Activated CD8-positive, alpha-beta T cell treated with anti-CD3 and anti-CD28 coated beads, Interleukin-2, amount 10 ng/mL, durations not matched to agents 7 days and 5 days (primary cell): ENCODE results near the gene RORC. TPM values are rescaled to one million over a fixed set of nuclear protein-coding genes. Genes with fewer than 3 reads are reported as not detected.
"Not testable (repeated sequence)": the region's sequence is repeated elsewhere in the genome, so short reads cannot be mapped to it uniquely, and the experiment has no call there.

Source experiments
- ATAC-seq: fragments of 150-1000 bp; cut with Tn5 transposase; one replicate; pipeline ENCODE4 v1.10.0; 2021; ENCODE audit warnings: moderate library complexity
- CTCF ChIA-PET: fragments of 350-600 bp; sonication (Branson Sonifier 250); formaldehyde crosslinking; loops from one replicate; lab custom pipeline; 2021; ENCODE audit warnings: antibody characterized with exemption; lab: Charles Lee
- POLR2A ChIA-PET: fragments of 350-600 bp; sonication (Branson Sonifier 250); formaldehyde crosslinking; loops from one replicate; lab custom pipeline; 2021; ENCODE audit warnings: antibody characterized with exemption; lab: Charles Lee
- DNase-seq: peaks from one replicate; pipeline ENCODE4 v3.0.0-alpha.2; 2020
- H3K27ac Mint-ChIP-seq: one replicate; pipeline ENCODE4 v1.8.0; 2021; ENCODE audit warnings: mild to moderate bottlenecking, mixed read lengths
- H3K27me3 Mint-ChIP-seq: one replicate; pipeline ENCODE4 v1.8.0; 2021; ENCODE audit warnings: low read depth, mixed read lengths
- H3K36me3 Mint-ChIP-seq: one replicate; pipeline ENCODE4 v1.8.0; 2021; ENCODE audit warnings: low read depth, mixed read lengths
- H3K4me1 Mint-ChIP-seq: one replicate; pipeline ENCODE4 v1.8.0; 2021; ENCODE audit warnings: low read depth, mixed read lengths
- H3K4me3 Mint-ChIP-seq: one replicate; pipeline ENCODE4 v1.8.0; 2021; ENCODE audit warnings: mild to moderate bottlenecking, mixed read lengths
- H3K9me3 Mint-ChIP-seq: one replicate; pipeline ENCODE4 v1.8.0; 2022; ENCODE audit warnings: mixed read lengths; ENCODE audit not compliant: insufficient read depth
- total RNA-seq, 2 experiments: library from RNA; stranded (reverse); gene quantifications; one replicate each; pipeline ENCODE4 v1.2.3, GENCODE V29; 2021

The RORC gene
- total RNA-seq, 2 experiments from 2014 or later, result 2.4 to 2.7 TPM

DNA sequence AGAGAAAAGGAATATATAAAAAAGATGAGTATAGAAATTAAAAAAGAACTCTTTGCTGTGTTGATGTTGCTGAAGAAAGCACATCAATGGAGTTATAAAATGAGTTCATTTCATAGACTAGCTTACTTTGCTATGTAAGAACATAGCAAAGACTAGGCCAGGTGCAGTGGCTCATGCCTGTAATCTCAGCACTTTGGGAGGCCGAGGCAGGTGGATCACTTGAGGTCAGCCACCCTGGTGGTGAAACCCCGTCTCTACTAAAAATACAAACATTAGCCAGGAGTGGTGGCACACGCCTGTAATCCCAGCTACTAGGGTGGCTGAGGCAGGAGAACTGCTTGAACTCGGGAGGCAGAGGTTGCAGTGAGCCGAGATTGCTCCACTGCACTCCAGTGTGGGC lies 49.6 kb downstream of the RORC start:
- H3K36me3 Mint-ChIP-seq, ATAC-seq, H3K27ac Mint-ChIP-seq, DNase-seq, H3K4me1 Mint-ChIP-seq, CTCF ChIA-PET, H3K4me3 Mint-ChIP-seq, H3K27me3 Mint-ChIP-seq, H3K9me3 Mint-ChIP-seq: not testable (repeated sequence)
- POLR2A ChIA-PET, result interaction anchor here (0.6 kb wide), 1 partner anchor 123 kb away, joined by 6 read pairs; no protein-coding TSS in a partner anchor

GRCh38 chr1:151780736-151781135 lies 50.9 kb downstream of the RORC start:
- CTCF ChIA-PET, POLR2A ChIA-PET: not testable (repeated sequence)

DNA sequence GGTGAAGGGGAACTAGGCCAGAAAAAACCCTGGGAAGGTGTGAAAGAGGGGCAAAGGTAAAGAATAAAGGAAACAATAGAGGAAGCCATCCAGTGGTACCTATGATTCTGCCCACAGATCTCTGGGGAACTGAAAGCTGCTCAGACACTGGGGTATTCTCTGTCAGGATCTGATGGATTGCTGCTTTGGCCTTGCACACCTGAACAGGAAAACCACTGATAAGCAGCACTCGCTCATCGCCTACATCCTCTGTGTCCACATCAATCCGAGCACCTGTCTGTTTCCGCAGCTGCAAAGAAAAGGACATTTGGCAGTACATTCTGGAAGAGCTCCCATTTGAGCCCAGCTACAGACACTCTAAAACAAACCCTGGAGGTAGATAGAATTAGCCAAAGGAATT lies 51.8 kb downstream of the RORC start:
- Mint-ChIP-seq H3K9me3 (no peaks in the 10 kb centered on the region), H3K4me1 (peaks cover 2% of the 10 kb centered on the region), H3K4me3 (no peak overlapping the region), H3K36me3 (peaks cover 9% of the 10 kb centered on the region), H3K27me3 (no peaks in the 10 kb centered on the region), H3K27ac (no peak overlapping the region)
- ChIA-PET POLR2A (no interaction called here), CTCF (no interaction called here)
- ATAC-seq (no peak), DNase-seq (no peak)

More at GRCh38 chr1:151780736-151781135, 50.9 kb downstream of the RORC start:
- H3K27ac Mint-ChIP-seq, DNase-seq, H3K27me3 Mint-ChIP-seq, H3K36me3 Mint-ChIP-seq, ATAC-seq, H3K4me3 Mint-ChIP-seq, H3K9me3 Mint-ChIP-seq, H3K4me1 Mint-ChIP-seq: not testable (repeated sequence)

DNA sequence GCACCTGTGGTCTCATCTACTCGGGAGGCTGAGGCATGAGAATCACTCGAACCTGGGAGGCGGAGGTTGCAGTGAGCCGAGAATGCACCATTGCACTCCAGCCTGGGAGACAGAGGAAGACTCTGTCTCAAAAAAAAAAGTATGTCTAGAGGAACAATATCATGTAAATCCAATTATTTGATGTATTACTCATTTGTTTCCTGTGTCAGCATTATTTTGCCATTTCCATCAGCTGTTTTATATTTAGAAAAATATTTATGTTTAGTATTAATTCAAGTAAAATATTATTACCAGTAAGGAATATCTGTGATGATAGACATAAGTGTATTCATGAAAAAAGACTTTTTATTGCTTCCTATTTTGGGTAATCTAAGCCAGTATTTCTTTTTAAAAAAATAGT lies 54.3 kb downstream of the RORC start:
- no peaks in the 10 kb centered on the region for H3K9me3 Mint-ChIP-seq
- CTCF ChIA-PET, result interaction anchor here (0.8 to 1.5 kb wide), 2 partner anchors 13 to 43 kb away, joined by 3 read pairs; partner anchors contain the start of gene TDRKH
- POLR2A ChIA-PET, result interaction anchor here (0.6 to 1.0 kb wide), 2 partner anchors 10 to 35 kb away, joined by 3 to 4 read pairs; no protein-coding TSS in a partner anchor
- H3K4me3 Mint-ChIP-seq, result no peak overlapping the region
- DNase-seq (no peak), ATAC-seq (no peak)
- H3K4me1 Mint-ChIP-seq, result peaks cover 2% of the 10 kb centered on the region
- peaks cover 9% of the 10 kb centered on the region for H3K36me3 Mint-ChIP-seq
- no peaks in the 10 kb centered on the region for H3K27me3 Mint-ChIP-seq
- H3K27ac Mint-ChIP-seq, result no peak overlapping the region

GRCh38 chr1:151776665-151777062 lies 54.9 kb downstream of the RORC start:
- Mint-ChIP-seq H3K36me3 (peaks cover 9% of the 10 kb centered on the region), H3K27ac (no peak overlapping the region), H3K4me1 (peaks cover 2% of the 10 kb centered on the region), H3K9me3 (no peaks in the 10 kb centered on the region), H3K27me3 (no peaks in the 10 kb centered on the region), H3K4me3 (no peak overlapping the region)
- ChIA-PET POLR2A (interaction anchor here (0.7 kb wide), 1 partner anchor 35 kb away, joined by 3 read pairs; no protein-coding TSS in a partner anchor), CTCF (interaction anchor here (1.5 kb wide), 1 partner anchor 42 kb away, joined by 3 read pairs; no protein-coding TSS in a partner anchor)
- no peak for DNase-seq
- ATAC-seq, result no peak

- no peaks in the 10 kb centered on the region for H3K9me3 Mint-ChIP-seq
- no peaks in the 10 kb centered on the region for H3K27me3 Mint-ChIP-seq
- ChIA-PET CTCF (interaction anchor here (1.1 to 1.5 kb wide), 2 partner anchors 19 to 42 kb away, joined by 3 read pairs; no protein-coding TSS in a partner anchor), POLR2A (interaction anchor here (0.7 kb wide), 1 partner anchor 35 kb away, joined by 3 read pairs; no protein-coding TSS in a partner anchor)
- no peak for ATAC-seq
- no peak overlapping the region for H3K4me3 Mint-ChIP-seq
- DNase-seq, result no peak
- H3K4me1 Mint-ChIP-seq, result peaks cover 2% of the 10 kb centered on the region
- H3K36me3 Mint-ChIP-seq, result peaks cover 5% of the 10 kb centered on the region
- no peak overlapping the region for H3K27ac Mint-ChIP-seq
Observed at GRCh38 chr1:151775894-151776664, 55.5 kb downstream of the RORC start.

DNA sequence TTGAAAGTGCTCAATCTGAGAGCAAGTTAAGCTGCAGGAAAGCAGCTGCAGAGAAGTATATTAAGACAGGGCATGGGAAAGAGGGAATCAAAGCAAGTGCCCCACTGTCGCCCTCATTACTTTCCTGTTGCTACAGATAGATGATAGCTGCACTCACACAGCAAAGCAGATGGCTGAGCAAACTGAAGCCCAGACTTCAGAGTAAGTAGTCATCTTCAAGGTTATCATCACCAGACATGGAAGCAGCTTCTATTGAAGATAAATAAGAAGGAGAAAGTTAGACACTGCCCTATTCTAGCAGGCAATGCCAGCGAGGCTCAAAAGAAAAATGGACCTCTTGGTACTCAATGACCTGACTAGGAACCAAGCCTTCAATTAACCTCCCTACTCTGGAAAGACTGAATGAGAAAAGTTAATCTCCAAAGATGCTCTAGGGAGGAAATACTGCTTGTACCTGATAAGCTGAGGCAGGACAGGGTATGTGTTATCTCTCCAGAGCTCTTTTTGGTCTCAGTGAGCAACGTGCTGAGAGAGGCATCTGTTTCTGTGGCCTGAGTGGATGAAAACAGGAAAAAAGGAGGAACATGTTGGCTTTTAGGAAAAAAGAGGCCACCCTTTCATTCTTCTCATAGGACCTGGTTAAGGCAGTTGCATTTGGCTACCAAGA lies 57.2 kb downstream of the RORC start:
- no peak for DNase-seq
- Mint-ChIP-seq H3K4me1 (no peaks in the 10 kb centered on the region), H3K27ac (no peak overlapping the region), H3K4me3 (no peak overlapping the region), H3K27me3 (no peaks in the 10 kb centered on the region), H3K9me3 (no peaks in the 10 kb centered on the region), H3K36me3 (peaks cover 5% of the 10 kb centered on the region)
- ATAC-seq, result no peak
- ChIA-PET POLR2A (interaction anchor here (1.9 kb wide), 1 partner anchor 11 kb away, joined by 9 read pairs; the partner anchor contains the start of gene MRPL9), CTCF (interaction anchor here (0.6 to 1.1 kb wide), 2 partner anchors 18 to 178 kb away, joined by 3 read pairs; no protein-coding TSS in a partner anchor)

- ChIA-PET POLR2A (interaction anchor here (1.9 kb wide), 1 partner anchor 10 kb away, joined by 9 read pairs; the partner anchor contains the start of gene MRPL9), CTCF (interaction anchor here (0.6 kb wide), 1 partner anchor 179 kb away, joined by 3 read pairs; no protein-coding TSS in a partner anchor)
- H3K27ac Mint-ChIP-seq, result no peak overlapping the region
- H3K36me3 Mint-ChIP-seq, result peaks cover 5% of the 10 kb centered on the region
- no peak overlapping the region for H3K4me3 Mint-ChIP-seq
- no peaks in the 10 kb centered on the region for H3K9me3 Mint-ChIP-seq
- ATAC-seq, result no peak
- no peaks in the 10 kb centered on the region for H3K4me1 Mint-ChIP-seq
- DNase-seq, result no peak
- no peaks in the 10 kb centered on the region for H3K27me3 Mint-ChIP-seq
Observed at GRCh38 chr1:151773702-151774101, 57.9 kb downstream of the RORC start.

GRCh38 chr1:151769270-151769669 lies 62.3 kb downstream of the RORC start:
- ATAC-seq, H3K9me3 Mint-ChIP-seq, H3K27ac Mint-ChIP-seq, CTCF ChIA-PET, DNase-seq, H3K27me3 Mint-ChIP-seq, H3K4me3 Mint-ChIP-seq, H3K36me3 Mint-ChIP-seq, POLR2A ChIA-PET: not testable (repeated sequence)
- peaks cover 10% of the 10 kb centered on the region for H3K4me1 Mint-ChIP-seq

DNA sequence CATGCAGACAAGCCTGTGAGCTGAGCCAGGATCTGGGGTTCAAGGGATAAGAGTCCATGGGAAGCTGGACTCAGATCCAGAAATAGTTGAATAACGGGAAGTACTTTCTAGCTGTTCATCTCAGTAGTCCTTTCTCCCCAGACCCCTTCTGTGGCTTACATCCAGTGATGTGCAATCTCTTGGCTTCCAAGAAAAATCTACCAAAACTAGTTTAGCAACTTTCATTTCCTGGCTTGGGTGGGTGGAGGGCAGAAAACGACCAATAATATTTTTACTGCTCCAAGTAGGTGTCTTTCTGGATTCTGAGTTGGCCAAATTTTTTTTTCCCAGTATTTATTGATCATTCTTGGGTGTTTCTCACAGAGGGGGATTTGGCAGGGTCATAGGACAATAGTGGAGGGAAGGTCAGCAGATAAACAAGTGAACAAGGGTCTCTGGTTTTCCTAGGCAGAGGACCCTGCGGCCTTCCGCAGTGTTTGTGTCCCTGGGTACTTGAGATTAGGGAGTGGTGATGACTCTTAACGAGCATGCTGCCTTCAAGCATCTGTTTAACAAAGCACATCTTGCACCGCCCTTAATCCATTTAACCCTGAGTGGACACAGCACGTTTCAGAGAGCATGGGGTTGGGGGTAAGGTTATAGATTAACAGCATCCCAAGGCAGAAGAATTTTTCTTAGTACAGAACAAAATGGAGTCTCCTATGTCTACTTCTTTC lies 63.1 kb downstream of the RORC start:
- H3K9me3 Mint-ChIP-seq, H3K27ac Mint-ChIP-seq, DNase-seq, ATAC-seq, H3K36me3 Mint-ChIP-seq, CTCF ChIA-PET, H3K27me3 Mint-ChIP-seq, H3K4me3 Mint-ChIP-seq: not testable (repeated sequence)
- H3K4me1 Mint-ChIP-seq, result peaks cover 18% of the 10 kb centered on the region
- POLR2A ChIA-PET, result interaction anchor here (1.6 kb wide), 1 partner anchor 21 kb away, joined by 4 read pairs; no protein-coding TSS in a partner anchor

GRCh38 chr1:151763990-151764389 lies 67.6 kb downstream of the RORC start:
- Mint-ChIP-seq H3K4me3 (peak overlapping the region; percentile 81), H3K9me3 (no peaks in the 10 kb centered on the region), H3K27ac (peak overlapping the region; percentile 91), H3K4me1 (peaks cover 34% of the 10 kb centered on the region), H3K27me3 (no peaks in the 10 kb centered on the region), H3K36me3 (peaks cover 29% of the 10 kb centered on the region)
- ATAC-seq, result no peak
- POLR2A ChIA-PET, result interaction anchor here (0.7 to 2.5 kb wide), 4 partner anchors 10 to 1770 kb away, joined by 4 to 15 read pairs (median 6); partner anchors contain the start of genes PSMB4 and TDRKH
- DNase-seq, result no peak
- CTCF ChIA-PET, result interaction anchor here (1.1 to 2.6 kb wide), 7 partner anchors 11 to 73 kb away, joined by 3 to 14 read pairs (median 5); partner anchors contain the start of gene TDRKH
